SH-SY5Y (cell line): Measurements from ENCODE around the gene ZNF425.

ENCODE experiments used
- GATA2 ChIP-seq: IDR thresholded peaks from 2 replicates; pipeline ENCODE4 v1.6.1; 2011; ENCODE audit warnings: mild to moderate bottlenecking, low read depth, low read length
- GATA3 ChIP-seq: IDR thresholded peaks from 2 replicates; pipeline ENCODE4 v1.6.1; 2011; ENCODE audit warnings: low read depth, mild to moderate bottlenecking, low read length, moderate library complexity

- no peak for TF ChIP-seq GATA2
- TF ChIP-seq GATA3, result no peak
Observed at GRCh38 chr7:149072438-149072775, 53.7 kb downstream of the ZNF425 start.
